ENCODE results near the gene HIF1A.
A peak's percentile ranks its signal among the peaks of the same experiment; 100 is the strongest.
"Not testable (repeated sequence)": the region's sequence is repeated elsewhere in the genome, so short reads cannot be mapped to it uniquely, and the experiment has no call there.

Gene HIF1A

DNA sequence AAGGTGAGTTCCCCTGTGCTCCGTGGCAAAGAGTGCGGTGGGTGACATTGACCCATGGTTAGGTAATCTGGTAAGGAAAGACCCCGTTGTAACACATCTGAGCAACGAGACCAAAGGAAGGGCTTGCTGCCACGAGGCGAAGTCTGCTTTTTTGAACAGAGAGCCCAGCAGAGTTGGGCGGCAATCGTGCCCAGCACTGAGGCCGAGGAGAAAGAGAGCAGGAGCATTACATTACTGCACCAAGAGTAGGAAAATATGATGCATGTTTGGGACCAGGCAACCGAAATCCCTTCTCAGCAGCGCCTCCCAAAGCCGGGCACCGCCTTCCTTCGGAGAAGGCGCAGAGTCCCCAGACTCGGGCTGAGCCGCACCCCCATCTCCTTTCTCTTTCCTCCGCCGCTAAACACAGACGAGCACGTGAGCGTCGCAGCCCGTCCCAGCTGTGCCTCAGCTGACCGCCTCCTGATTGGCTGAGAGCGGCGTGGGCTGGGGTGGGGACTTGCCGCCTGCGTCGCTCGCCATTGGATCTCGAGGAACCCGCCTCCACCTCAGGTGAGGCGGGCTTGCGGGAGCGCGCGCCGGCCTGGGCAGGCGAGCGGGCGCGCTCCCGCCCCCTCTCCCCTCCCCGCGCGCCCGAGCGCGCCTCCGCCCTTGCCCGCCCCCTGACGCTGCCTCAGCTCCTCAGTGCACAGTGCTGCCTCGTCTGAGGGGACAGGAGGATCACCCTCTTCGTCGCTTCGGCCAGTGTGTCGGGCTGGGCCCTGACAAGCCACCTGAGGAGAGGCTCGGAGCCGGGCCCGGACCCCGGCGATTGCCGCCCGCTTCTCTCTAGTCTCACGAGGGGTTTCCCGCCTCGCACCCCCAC, at the start of gene HIF1A:
Gene HIF1A, plus strand, starts transcription at position 684 of the 865 bp plus-strand sequence. CDS start 292 bp downstream, outside the sequence.
- peak; percentile 94 for DNase-seq

GRCh38 chr14:61646366-61647116, 48.8 kb upstream of the HIF1A start:
- DNase-seq, result no peak

- no peak for DNase-seq
Observed at GRCh38 chr14:61647704-61648103, 47.6 kb upstream of the HIF1A start.

DNA sequence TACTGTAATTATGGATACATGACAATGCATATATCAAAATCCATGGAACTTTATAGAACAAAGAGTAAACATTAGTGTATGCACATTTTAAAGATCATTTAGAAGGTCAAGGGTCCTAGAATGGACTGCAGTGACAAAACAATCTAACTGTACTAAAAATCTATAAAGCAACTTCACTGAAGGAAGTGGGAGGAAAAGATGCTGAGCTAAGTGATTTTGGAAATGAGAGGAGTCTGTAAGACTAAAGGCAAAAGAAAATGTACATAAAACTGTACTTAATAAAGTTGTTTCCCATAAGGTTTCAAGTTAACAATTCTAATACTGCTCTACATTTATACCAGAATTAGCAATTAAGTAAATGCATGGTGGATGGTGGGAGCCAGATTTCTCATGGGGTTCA, 46.9 kb upstream of the HIF1A start:
- DNase-seq, result no peak

DNA sequence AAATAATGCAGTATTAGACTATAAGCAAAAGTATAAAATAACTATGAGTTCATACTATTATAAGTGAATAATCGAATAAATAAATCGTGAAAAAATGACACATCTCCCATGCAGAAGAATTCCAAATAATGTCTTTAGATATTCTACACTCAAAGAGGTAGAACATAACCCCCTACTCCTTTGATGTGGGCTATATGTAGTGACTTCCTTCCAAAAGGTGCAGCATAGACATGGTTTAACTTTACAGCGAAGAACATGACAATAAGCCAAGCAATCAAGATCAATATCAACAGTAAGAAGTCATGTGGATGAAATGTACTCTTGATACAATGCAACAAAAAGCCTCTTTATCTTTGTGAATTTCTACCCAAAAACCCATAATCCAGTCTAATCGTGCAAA, 46.0 kb upstream of the HIF1A start:
- no peak for DNase-seq

DNA sequence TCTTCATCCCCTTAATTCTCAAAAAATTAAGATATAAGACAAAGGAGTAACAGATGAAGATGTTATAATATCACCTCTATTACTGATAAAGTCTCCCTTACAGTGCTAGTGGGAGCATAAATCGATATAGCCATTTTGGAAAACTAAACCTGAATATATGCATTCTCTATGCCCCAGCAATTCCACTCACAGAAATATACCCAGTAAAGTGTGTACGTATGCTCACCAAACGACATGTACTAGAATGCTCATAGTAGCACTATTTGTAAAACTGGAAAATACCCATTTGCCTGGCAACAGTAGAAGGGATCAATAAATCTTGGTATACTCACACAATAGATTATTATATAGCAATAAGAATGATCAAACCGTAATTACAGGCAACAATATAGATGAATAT, 44.0 kb upstream of the HIF1A start:
- DNase-seq, result no peak

GRCh38 chr14:61652526-61653262, 42.6 kb upstream of the HIF1A start:
- no peak for DNase-seq

GRCh38 chr14:61653507-61653906, 41.8 kb upstream of the HIF1A start:
- no peak for DNase-seq

GRCh38 chr14:61654026-61654425, 41.3 kb upstream of the HIF1A start:
- no peak for DNase-seq

DNA sequence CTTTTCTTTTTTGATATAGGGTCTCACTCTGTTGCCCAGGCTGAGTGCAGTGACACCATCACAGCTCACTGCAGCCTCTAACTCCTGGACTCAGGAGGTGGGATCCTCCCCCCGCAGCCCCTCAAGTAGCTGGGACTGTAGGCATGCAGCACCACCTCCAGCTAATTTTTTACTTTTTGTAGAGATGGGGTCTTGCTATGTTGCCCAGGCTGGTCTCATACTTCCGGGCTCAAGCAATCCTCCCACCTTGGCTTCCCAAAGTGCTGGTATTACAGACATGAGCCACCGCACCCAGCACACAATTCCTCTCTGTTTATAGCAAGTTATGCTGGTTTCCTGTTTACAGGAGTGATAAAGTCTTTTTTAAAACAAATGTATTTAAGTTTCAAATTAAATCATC, 39.5 kb upstream of the HIF1A start:
- DNase-seq, result no peak

GRCh38 chr14:61656341-61656740, 39.0 kb upstream of the HIF1A start:
- no peak for DNase-seq

DNA sequence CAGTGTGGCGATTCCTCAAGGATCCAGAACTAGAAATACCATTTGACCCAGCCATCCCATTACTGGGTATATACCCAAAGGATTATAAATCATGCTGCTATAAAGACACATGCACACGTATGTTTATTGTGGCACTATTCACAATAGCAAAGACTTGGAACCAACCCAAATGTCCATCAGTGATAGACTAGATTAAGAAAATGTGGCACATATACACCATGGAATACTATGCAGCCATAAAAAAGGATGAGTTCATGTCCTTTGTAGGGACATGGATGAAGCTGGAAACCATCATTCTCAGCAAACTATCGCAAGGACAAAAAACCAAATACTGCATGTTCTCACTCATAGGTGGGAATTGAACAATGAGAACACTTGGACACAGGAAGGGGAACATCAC, 37.2 kb upstream of the HIF1A start:
- not testable (repeated sequence) for DNase-seq

DNA sequence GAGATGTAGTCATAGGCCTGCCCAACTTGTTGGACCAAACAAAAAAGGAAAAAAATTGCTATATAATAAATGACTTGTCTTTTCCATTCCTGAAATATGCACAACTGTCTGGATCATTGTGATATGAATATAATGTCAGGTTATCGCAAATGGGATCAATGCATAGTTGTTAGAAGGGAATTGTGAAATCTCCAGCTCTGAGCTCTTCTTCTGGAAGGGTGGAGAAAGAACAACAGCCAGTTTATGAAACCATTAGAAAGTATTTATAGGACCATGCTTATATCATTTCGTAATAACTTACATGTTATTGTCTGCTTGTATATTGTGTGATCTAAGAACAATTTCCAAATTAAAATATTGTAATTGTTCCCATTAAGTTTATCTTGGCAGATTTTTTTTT, 35.7 kb upstream of the HIF1A start:
- DNase-seq, result no peak

- no peak for DNase-seq
Observed at GRCh38 chr14:61661471-61662400, 33.6 kb upstream of the HIF1A start.

- peak; percentile 76 for DNase-seq
Observed at GRCh38 chr14:61662437-61663311, 32.6 kb upstream of the HIF1A start.

DNA sequence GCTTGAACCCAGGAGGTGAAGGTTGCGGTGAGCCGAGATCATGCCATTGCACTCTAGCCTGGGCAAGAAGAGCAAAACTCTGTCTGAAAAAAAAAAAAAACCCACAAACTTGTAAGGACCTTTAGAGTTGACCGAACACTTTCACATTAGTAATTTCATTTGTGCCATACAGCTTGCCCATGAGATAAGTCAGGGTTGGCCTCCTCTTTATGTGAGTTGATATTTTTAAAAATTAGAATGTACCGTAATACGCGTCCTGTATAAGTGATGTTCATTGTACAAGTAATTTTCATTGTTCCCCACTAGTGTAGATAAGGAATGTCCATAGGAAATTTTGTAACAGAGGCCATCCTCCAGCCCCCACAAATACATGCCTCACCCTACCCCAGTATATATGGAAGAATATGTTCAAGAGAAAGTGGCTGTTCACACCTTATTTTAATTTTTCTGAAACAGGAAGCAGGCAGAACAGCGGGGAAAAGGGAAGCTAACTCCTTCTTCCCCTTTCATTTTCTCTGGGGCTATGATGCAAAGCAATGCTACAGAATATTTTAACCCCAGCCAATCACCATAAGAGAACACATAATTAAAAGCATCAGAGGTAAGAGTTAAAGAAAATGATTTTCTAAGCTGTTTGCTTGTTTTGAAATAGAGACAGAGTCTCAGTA, 31.9 kb upstream of the HIF1A start:
- no peak for DNase-seq

DNA sequence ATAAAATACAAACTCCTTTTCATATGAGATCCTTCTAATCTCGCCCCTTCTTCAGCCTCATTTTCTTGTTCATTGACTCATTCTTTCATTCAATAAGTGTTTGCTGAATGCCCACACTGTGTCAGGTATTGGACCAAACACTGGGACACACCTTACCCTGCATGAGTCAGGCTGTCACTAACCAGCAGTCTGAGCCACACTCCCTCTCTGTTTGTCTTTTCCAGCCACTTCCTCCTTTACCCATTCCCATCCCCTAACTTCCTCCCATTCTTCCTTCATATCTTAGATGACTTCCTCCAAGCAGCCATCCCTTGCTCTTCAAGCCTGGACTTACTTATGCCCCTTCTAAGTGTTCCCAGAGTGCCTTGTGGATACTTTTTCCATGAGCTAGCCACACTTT, 27.0 kb upstream of the HIF1A start:
- DNase-seq, result no peak

DNA sequence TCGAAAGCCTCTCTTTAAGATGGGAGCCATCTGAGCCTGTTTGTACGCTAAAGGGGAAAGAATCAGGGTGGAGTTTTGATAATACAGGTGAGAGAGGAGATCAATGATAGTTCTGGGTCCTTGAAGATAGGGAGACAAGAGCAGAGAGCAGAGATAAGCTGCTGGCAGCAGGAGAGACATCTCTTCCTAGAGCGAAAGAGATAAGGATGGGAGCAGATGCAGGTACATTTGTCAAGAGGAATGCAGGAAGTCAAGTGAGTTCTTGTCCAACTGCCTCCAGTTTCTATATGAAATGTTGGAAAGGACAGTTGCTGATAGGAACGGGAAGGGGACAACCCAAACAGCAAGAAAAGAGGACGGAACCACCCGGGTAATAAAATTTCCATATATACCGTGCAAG, 24.7 kb upstream of the HIF1A start:
- DNase-seq, result no peak

DNA sequence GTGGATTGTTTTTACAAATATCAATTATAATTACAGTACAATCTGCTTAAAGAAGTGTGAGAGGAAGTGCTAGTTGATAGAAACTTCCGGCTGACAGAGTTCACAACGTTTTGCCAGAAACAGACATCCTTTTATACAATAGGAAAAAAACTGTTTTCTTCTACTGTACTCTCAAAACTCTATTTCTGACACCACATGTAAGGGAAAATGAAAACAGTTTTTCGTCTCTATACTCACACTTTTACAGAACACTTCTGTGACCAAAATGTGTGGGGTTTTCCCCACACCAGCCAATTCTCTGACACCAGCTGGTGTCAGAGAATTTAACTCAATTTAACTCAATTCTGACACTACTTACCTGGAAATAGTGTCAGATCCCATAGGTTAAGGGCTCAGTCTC, 24.2 kb upstream of the HIF1A start:
- no peak for DNase-seq

- no peak for DNase-seq
Observed at GRCh38 chr14:61672796-61673195, 22.5 kb upstream of the HIF1A start.

DNA sequence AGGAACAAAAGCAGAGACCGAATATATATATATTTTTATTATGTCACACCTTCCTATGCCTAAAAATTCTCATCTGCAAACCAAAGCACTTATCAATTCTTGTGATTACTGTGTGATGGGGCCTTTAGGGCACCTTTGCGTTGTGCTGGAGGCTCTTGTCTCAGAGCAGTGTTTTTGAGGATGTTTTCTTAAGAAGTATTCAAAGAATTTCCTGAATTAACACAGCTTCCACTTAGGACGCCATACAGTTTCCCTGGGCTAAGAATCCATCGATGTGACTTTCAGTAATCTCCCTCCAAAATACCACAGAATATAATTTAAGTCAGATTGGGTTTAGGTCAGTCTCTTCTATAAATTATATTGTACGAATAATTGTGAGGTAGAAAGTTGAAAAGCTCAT, 22.0 kb upstream of the HIF1A start:
- no peak for DNase-seq

Measured in activated CD8-positive, alpha-beta memory T cell treated with anti-CD3 and anti-CD28 coated beads, Interleukin-2, amount 50 U/mL, for 48 hours (primary cell).